ENCODE data around the gene CNDP2. TPM values are rescaled to one million over a fixed set of nuclear protein-coding genes. Genes with fewer than 3 reads are reported as not detected.

CNDP2 gene
- total RNA-seq, 1 experiment from 2014 or later, result 62.8 TPM

DNA sequence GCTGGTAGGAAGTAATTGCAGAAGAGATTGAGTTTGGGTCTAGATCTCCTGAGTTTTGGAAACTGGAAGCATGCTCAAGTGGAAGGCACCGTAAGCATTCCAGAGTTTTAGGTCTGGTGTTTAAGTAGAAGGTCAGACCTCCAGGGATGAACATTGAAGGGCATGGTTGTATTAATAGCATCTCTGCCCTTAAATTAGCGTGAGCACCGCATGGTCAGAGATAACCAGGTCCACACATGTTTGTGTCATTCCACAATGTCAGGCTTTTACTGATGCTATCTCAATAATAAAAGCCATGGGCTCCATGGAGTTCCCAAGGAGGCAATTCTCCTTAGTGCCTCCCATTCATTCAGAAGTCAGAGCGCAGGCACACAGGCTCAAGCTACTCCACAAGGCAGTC lies 73.2 kb downstream of the CNDP2 start:
- no peak for DNase-seq (ENCODE audit: low read depth)

DNA sequence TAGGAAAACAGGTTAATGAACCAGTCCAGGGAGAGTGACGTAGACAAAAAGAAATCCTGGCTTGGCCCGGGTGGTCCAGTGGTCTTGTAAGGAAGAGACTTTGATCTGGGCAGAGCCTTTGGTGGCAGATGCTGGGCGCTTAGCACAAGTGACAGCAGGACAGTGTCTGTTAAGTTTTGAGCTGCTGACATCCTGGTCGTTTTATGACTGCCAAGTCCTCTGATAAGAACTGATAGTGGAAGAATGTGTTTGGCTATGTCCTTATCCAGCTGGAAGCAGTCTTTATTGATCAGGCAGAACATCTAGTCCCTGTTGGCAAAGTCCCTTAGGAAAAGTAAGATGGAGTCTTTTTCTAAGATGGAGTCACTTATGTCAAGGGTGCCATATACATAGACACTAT lies 74.1 kb downstream of the CNDP2 start:
- DNase-seq (ENCODE audit: low read depth), result no peak

GRCh38 chr18:74571895-74572680 lies 75.9 kb downstream of the CNDP2 start:
- DNase-seq (ENCODE audit: low read depth), result no peak

DNA sequence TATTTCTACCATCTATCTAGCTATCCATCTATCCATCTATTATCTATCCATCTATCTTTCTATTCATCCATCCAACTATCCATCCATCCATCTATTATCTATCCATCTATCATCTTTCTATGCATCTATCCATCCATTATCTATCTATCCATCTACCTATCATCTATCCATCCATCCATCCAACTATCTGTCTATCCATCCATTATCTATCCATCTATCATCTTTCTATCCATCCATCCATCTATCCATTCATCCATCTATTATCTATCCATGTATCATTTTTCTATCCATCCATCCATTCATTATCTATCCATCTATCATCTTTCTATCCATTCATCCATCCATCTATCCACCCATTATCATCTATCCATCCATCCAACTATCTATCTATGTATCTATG lies 76.9 kb downstream of the CNDP2 start:
- DNase-seq (ENCODE audit: low read depth), result no peak

Other genes with a start within 250 kb of the CNDP2 start
- 48.4 and 60.4 TPM in 2 replicates for gene CYB5A, start 204.4 kb upstream of the CNDP2 start, total RNA-seq (2014; rRNA removed)
- not detected in 2 replicates for gene C18orf63, start 180.5 kb upstream of the CNDP2 start, total RNA-seq (2014; rRNA removed)
- gene DIPK1C, start 39.1 kb upstream of the CNDP2 start, total RNA-seq (2014; rRNA removed), result not detected in 2 replicates
- gene CNDP1, start 38.1 kb downstream of the CNDP2 start, total RNA-seq (2014; rRNA removed), result not detected in 2 replicates
- 7.2 and 9.5 TPM in 2 replicates for gene ZNF407, start 101.5 kb downstream of the CNDP2 start, total RNA-seq (2014; rRNA removed)

Data from LHCN-M2 (cell line).